GM12865 (cell line): Measurements from ENCODE around the gene PSMC3IP.
"Not testable (repeated sequence)": the region's sequence is repeated elsewhere in the genome, so short reads cannot be mapped to it uniquely, and the experiment has no call there.

Source experiments
- DNase-seq: peaks from one replicate; pipeline ENCODE4 v3.0.0; 2010; ENCODE audit warnings: low read depth
- H3K4me3 ChIP-seq: 2 replicates; pipeline ENCODE4 v1.5.1; 2011; ENCODE audit warnings: mild to moderate bottlenecking, low read depth, low read length, control low read depth
- TF ChIP-seq, protein P1 (sequence below): IDR thresholded peaks from 2 replicates; pipeline ENCODE4 v1.5.1; 2011; ENCODE audit warnings: low read length, control low read depth, low read depth, inconsistent platforms; ENCODE audit not compliant: insufficient read depth; ENCODE audit errors: missing control alignments

PSMC3IP gene

DNA sequence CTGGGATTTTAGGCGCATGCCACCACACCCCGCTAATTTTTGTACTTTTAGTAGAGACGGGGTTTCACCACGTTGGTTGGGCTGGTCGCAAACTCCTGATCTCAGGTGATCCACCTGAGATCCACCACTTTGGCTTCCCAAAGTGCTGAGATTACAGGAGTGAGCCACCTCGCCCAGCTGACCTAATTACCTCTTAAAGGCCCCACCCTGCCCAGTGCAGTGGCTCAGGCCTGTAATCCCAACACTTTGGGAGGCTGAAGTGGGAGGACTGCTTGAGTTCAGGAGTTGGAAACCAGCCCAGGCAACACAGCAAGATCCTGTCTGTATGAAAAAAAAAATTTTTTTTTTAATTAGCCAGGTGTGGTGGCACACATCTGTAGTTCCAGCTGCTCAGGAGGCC is 18.5 kb downstream of the PSMC3IP start:
- TF ChIP-seq, protein P1, sequence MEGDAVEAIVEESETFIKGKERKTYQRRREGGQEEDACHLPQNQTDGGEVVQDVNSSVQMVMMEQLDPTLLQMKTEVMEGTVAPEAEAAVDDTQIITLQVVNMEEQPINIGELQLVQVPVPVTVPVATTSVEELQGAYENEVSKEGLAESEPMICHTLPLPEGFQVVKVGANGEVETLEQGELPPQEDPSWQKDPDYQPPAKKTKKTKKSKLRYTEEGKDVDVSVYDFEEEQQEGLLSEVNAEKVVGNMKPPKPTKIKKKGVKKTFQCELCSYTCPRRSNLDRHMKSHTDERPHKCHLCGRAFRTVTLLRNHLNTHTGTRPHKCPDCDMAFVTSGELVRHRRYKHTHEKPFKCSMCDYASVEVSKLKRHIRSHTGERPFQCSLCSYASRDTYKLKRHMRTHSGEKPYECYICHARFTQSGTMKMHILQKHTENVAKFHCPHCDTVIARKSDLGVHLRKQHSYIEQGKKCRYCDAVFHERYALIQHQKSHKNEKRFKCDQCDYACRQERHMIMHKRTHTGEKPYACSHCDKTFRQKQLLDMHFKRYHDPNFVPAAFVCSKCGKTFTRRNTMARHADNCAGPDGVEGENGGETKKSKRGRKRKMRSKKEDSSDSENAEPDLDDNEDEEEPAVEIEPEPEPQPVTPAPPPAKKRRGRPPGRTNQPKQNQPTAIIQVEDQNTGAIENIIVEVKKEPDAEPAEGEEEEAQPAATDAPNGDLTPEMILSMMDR = no peak
- no peak for DNase-seq
- H3K4me3 ChIP-seq = no peak overlapping the region

DNA sequence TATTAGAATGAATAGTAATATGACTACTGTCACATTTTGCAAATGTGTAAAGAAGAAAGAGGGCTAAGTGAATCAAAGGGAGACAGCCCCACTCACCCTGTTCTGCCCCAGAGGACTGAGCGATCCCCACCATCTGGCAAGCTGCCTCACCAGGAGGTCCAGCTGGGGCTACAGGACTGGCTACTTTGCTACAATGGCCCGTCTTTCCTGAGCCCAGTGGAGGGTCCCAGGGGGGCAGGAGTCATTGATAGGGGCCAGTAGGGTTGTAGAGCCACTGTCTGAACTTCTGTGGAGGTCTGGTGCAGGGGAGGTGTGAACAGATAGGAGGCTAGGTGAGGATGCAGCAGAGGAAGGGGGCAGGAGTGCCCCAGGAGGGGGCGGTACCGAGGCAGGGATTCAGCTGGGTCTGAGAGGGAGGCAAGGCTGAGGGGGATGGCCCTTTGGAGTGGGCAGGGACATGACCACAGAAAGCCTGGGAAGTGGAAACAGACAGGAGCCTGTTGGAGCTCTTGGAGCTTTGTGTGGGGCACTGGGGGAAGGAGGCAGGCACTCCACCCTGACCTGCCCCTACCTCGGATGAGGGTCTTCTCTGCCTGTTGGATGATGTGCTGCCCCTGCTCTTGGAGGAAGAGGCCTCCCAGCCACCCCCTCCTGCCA is 21.4 kb downstream of the PSMC3IP start:
- H3K4me3 ChIP-seq, DNase-seq: not testable (repeated sequence)

- no peak for DNase-seq
- H3K4me3 ChIP-seq = peak overlapping the region; percentile 97
- TF ChIP-seq, protein P1 = no peak
These were observed 22.4 kb downstream of the PSMC3IP start for GRCh38 chr17:42555122-42555622.

DNA sequence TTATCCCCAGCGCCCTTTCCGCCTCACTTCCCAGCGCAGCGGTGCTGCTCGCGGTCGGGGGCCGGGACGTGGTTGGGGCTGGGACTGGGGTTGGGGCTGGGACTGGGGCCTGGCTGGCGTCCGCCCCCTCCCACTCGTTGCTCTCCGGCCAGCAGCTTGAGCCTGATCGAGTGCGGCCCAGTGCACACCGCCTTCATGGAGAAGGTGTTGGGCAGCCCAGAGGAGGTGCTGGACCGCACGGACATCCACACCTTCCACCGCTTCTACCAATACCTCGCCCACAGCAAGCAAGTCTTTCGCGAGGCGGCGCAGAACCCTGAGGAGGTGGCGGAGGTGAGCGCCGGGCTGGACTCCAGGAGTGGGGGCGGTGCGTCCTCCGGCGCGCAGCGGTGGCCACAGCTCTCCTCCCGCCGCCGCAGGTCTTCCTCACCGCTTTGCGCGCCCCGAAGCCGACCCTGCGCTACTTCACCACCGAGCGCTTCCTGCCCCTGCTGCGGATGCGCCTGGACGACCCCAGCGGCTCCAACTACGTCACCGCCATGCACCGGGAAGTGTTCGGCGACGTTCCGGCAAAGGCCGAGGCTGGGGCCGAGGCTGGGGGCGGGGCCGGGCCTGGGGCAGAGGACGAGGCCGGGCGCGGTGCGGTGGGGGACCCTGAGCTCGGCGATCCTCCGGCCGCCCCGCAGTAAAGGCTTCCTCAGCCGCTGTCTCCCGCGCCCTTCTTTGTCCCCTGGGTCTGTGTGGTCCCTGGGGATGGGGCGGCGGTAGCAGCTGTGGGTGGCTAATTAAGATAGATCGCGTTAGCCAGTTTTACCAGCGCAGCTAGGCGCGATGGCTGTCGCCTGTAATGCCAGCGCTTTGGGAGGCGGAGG is 23.0 kb downstream of the PSMC3IP start:
- peak; percentile 93 for DNase-seq
- H3K4me3 ChIP-seq = peak overlapping the region; percentile 97
- TF ChIP-seq, protein P1 = no peak

DNA sequence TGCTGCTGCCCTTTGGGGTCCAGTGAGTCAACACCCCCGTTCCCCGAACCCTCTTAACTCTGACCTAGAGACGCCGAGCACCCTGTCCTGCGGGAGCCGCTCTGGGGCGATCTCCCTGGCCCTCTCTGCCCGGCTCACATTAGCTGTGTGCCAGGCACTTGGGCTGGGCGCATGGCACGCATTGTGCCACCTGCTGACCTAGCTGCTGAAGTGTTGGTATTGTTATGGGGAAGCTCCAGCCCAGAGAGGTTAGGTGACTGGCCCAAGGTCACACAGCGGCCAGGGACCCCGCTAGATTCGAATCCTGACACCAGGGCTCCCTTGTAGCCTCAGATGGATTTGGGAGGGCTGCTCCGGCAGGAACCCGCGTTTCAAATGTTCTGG is 23.7 kb downstream of the PSMC3IP start:
- DNase-seq = no peak
- H3K4me3 ChIP-seq = peak overlapping the region; percentile 97
- TF ChIP-seq, protein P1 = no peak

DNA sequence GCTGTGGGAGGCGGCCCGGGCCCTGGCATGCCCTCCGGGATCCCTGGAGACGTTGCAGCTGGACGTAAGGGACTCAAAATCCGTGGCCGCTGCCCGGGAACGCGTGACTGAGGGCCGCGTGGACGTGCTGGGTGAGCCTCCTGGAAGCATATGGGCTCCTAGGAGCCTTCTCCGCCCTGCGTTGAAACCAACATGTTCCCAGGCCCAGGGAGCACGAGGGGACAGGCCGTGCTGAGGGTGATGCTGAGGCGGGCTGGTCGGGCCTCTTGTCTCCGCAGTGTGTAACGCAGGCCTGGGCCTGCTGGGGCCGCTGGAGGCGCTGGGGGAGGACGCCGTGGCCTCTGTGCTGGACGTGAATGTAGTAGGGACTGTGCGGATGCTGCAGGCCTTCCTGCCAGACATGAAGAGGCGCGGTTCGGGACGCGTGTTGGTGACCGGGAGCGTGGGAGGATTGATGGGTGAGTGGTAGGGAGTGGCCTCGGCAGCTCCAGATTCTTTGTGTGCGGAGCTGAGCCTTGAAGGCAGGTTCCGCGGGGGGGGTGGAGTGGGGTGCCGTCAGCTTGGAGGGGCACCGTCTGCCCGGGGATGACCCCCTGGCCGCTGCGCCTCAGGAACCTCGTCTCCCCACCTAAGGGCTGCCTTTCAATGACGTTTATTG is 24.2 kb downstream of the PSMC3IP start:
- peak overlapping the region; percentile 97 for H3K4me3 ChIP-seq
- TF ChIP-seq, protein P1 = no peak
- no peak for DNase-seq

DNA sequence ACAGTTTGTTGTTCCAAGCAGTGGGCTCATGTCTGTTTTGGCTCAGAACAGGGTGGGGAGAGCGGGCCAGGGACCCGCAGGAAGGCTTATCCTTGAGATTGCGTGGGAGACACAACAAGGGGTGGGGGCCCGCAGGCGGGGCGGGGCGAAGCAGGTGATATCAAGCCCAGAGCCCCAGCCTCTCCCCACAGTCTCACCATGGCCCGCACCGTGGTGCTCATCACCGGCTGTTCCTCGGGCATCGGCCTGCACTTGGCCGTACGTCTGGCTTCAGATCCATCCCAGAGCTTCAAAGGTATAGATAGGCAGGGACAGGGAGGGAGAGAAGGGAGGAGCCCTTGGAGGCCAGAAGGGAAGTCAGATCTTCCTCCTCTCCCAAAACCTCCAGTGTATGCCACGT is 24.8 kb downstream of the PSMC3IP start, which contains the start of gene HSD17B1:
HSD17B1 (plus strand) TSS at position 188 of the 400 bp plus-strand sequence; CDS start at position 199, 11 bp downstream.
- not testable (repeated sequence) for DNase-seq
- peak within 1 kb of the TSS; percentile 97 for H3K4me3 ChIP-seq
